CD4-positive, alpha-beta T cell treated with Interleukin-21 for 1 hour (primary cell): ENCODE measurements around the gene FHL1.

Experiments used
- DNase-seq: peaks from one replicate; pipeline ENCODE4 v3.0.0-alpha.2; 2020

The FHL1 gene

GRCh38 chrX:136260776-136261175, 113.4 kb downstream of the FHL1 start:
- no peak for DNase-seq
